ENCODE measurements around the gene TLCD3B. TPM values are rescaled to one million over a fixed set of nuclear protein-coding genes. Genes with fewer than 3 reads are reported as not detected.

TLCD3B gene
- total and polyA plus RNA-seq, 9 of the 15 experiments (the other 6 are each of a cell fraction or from before 2014, with no cell fraction given), result 0.10 to 0.52 (median 0.23) TPM; not detected in 4

DNA sequence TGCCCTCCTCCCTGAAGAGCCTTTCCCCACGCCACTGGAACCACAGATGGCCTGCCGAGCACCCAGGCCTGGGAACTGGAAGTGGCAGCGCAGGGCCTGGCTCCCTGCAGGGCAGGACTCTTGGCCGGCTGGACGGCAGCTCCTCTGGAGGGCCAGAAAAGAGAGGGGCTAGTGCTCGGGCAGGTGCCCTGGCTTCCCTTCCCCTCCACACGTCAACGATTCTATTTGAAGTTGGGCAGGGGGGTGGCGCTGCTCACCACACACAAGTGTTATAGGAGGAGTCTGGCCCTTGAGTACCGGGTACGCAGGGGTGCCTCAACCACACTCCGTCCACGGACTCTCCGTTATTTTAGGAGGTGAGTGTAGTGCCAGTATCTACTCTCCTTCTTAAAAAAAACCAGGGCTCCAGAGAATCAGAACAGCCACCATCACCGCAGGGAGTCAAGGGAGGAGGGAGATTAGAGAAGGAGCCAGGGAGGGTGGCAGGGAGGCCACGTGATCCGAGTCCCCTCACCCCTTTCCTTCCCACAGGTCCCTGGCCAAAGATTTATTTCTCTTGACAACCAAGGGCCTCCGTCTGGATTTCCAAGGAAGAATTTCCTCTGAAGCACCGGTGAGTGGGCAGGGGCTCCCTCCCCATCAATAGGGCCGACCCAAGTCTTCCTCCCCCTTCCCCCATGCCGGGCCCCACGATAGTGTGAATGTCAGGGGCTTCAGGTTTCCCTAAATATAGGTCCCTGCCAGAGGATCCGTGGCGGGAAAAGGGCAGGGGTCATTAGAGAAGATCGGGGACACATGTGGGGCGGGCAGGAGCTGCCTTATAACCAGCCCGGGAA lies 33.0 kb upstream of the TLCD3B start:
- in situ Hi-C loops (cut with MboI), result no loop called here
- Histone ChIP-seq H3K9me1 (ENCODE audit: control insufficient read depth, insufficient read depth, low read length) (peaks cover 8% of the 10 kb centered on the region), H3K9me3 (replicated peaks; ENCODE audit: control insufficient read depth, insufficient read depth, low read depth, low read length) (no peaks in the 10 kb centered on the region), H3K4me3 (peak overlapping the region; percentile 88), H4K20me1 (replicated peaks; ENCODE audit: control insufficient read depth, insufficient read depth, low read length) (peaks cover 30% of the 10 kb centered on the region), H3K27me3 (ENCODE audit: control insufficient read depth in 2 of 2, insufficient read depth in 2 of 2, low read length in 2 of 2) (no peaks in the 10 kb centered on the region), H3K9ac (ENCODE audit: insufficient read depth in 1 of 2, low read depth in 2 of 2, low read length in 2 of 2) (peak overlapping the region; percentile 93 to 100), H3K4me2 (ENCODE audit: insufficient read depth, low read length) (peak overlapping the region; percentile 92), H3K27ac (ENCODE audit: extremely low read depth, low read depth, low read length) (peak overlapping the region; percentile 99), H3K36me3 (ENCODE audit: control insufficient read depth, insufficient read depth, low read length) (peaks cover 30% of the 10 kb centered on the region), H2AFZ (ENCODE audit: low read depth, low read length) (peak overlapping the region; percentile 76), H3K79me2 (ENCODE audit: control insufficient read depth, insufficient read depth, low read length) (peaks cover 59% of the 10 kb centered on the region), H3K4me1 (replicated peaks in 1 of 2; ENCODE audit: control insufficient read depth in 2 of 2, insufficient read depth in 2 of 2, low read length in 2 of 2) (peaks cover 35 to 54% of the 10 kb centered on the region in 2 experiments)
- WGBS (ENCODE audit: insufficient coverage, low coverage, missing lambda C conversion rate), result 7% methylated on average over 26 of the region's 27 CpGs
- intact Hi-C loops (cut with micrococcal nuclease), result loop anchor here (10.0 kb wide), 2 partner anchors 311 to 591 kb away; partner anchors contain the start of genes FBRS, MYL11, PRR14 and TBC1D10B
- no TSS peak for BruUV-seq (replicated peaks)
- ChIA-PET POLR2A (interaction anchor here (0.6 to 2.0 kb wide), 5 partner anchors 10 to 648 kb away, joined by 3 to 13 read pairs (median 3); a partner anchor contains a TSS), CTCF (ENCODE audit: low intra/inter-chr PET ratio) (no interaction called here)
- DNase-seq (ENCODE audit: extremely low read depth in 1 of 4, low spot score in 3 of 4) (peak; percentile 67 to 81 (median 74)), FAIRE-seq (peak; percentile 74), ATAC-seq (peak; percentile 8)
- no peak for TF ChIP-seq FOXA1 (IDR thresholded peaks at IDR 0.05; ENCODE audit: borderline replicate concordance)
- TF ChIP-seq FOXJ2 (tag; IDR thresholded peaks at IDR 0.05), result no peak
- TF ChIP-seq RBFOX2 (IDR thresholded peaks at IDR 0.05; ENCODE audit: low read depth, low read length), result 0 out of 2 replicates have a peak, but pooled peaks have one; percentile 37
- 0 out of 2 replicates have a peak, but pooled peaks have one; percentile 30 for TF ChIP-seq PML (IDR thresholded peaks at IDR 0.05; ENCODE audit: low read length)
- TF ChIP-seq PTBP1 (IDR thresholded peaks at IDR 0.05; ENCODE audit: low read depth, low read length), result 0 out of 2 replicates have a peak, but pooled peaks have one; percentile 26
- TF ChIP-seq, protein P1, sequence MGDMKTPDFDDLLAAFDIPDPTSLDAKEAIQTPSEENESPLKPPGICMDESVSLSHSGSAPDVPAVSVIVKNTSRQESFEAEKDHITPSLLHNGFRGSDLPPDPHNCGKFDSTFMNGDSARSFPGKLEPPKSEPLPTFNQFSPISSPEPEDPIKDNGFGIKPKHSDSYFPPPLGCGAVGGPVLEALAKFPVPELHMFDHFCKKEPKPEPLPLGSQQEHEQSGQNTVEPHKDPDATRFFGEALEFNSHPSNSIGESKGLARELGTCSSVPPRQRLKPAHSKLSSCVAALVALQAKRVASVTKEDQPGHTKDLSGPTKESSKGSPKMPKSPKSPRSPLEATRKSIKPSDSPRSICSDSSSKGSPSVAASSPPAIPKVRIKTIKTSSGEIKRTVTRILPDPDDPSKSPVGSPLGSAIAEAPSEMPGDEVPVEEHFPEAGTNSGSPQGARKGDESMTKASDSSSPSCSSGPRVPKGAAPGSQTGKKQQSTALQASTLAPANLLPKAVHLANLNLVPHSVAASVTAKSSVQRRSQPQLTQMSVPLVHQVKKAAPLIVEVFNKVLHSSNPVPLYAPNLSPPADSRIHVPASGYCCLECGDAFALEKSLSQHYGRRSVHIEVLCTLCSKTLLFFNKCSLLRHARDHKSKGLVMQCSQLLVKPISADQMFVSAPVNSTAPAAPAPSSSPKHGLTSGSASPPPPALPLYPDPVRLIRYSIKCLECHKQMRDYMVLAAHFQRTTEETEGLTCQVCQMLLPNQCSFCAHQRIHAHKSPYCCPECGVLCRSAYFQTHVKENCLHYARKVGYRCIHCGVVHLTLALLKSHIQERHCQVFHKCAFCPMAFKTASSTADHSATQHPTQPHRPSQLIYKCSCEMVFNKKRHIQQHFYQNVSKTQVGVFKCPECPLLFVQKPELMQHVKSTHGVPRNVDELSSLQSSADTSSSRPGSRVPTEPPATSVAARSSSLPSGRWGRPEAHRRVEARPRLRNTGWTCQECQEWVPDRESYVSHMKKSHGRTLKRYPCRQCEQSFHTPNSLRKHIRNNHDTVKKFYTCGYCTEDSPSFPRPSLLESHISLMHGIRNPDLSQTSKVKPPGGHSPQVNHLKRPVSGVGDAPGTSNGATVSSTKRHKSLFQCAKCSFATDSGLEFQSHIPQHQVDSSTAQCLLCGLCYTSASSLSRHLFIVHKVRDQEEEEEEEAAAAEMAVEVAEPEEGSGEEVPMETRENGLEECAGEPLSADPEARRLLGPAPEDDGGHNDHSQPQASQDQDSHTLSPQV (IDR thresholded peaks at IDR 0.05), result peak; percentile 76
- no peak for TF ChIP-seq TEAD2 (tag; IDR thresholded peaks at IDR 0.05)
- TF ChIP-seq, protein P2, sequence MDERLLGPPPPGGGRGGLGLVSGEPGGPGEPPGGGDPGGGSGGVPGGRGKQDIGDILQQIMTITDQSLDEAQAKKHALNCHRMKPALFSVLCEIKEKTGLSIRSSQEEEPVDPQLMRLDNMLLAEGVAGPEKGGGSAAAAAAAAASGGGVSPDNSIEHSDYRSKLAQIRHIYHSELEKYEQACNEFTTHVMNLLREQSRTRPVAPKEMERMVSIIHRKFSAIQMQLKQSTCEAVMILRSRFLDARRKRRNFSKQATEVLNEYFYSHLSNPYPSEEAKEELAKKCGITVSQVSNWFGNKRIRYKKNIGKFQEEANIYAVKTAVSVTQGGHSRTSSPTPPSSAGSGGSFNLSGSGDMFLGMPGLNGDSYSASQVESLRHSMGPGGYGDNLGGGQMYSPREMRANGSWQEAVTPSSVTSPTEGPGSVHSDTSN (CRISPR knock-in tag; IDR thresholded peaks at IDR 0.05; ENCODE audit: low read depth), result no peak
- TF ChIP-seq, protein P2 (tag; conservative IDR thresholded peaks at IDR 0.05; ENCODE audit: low read depth), result peak; percentile 71
- TF ChIP-seq CREM (IDR thresholded peaks at IDR 0.05; ENCODE audit: low read depth), result peak; percentile 52; the same call in 1 of the 2 replicates
- TF ChIP-seq POLR3G (IDR thresholded peaks at IDR 0.05; ENCODE audit: extremely low read depth, insufficient read length, insufficient replicate concordance), result no peak
- TF ChIP-seq, protein P3, sequence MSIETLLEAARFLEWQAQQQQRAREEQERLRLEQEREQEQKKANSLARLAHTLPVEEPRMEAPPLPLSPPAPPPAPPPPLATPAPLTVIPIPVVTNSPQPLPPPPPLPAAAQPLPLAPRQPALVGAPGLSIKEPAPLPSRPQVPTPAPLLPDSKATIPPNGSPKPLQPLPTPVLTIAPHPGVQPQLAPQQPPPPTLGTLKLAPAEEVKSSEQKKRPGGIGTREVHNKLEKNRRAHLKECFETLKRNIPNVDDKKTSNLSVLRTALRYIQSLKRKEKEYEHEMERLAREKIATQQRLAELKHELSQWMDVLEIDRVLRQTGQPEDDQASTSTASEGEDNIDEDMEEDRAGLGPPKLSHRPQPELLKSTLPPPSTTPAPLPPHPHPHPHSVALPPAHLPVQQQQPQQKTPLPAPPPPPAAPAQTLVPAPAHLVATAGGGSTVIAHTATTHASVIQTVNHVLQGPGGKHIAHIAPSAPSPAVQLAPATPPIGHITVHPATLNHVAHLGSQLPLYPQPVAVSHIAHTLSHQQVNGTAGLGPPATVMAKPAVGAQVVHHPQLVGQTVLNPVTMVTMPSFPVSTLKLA (conservative IDR thresholded peaks at IDR 0.05), result peak; percentile 67 to 69

All from K562 (cell line).